ENCODE data around the gene SNX30. TPM values are rescaled to one million over a fixed set of nuclear protein-coding genes. Genes with fewer than 3 reads are reported as not detected.

SNX30 gene
- total and polyA plus RNA-seq, 7 donors = 0.55 to 2.8 (median 1.6) TPM

DNA sequence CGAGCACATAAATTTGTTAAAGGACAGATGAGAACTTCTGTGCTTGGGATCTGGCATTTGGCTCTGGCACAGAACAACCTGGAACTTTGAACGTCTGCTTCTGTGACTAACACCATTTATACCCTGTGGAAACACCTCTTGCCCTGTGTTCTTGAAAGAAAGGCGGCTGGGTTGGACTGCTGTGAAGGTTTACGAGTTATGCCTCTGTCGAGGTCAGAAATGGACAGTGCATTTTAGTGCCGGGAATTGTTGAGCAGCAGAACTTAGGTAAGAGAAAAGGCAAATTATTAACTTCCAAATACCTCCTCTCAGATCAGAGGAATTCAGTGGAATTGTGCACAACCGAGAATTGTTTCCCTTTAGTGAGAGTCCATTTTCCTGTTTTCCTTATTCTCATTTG is 18.6 kb upstream of the SNX30 start:
- 72 to 74% (median 73%) methylated on average over 7 of the region's 7 CpGs for WGBS, 3 donors
- H3K36me3 ChIP-seq (ENCODE audit: insufficient read depth in 1 of 2, low read depth in 1 of 2) = no peaks in the 10 kb centered on the region
- H3K9me3 ChIP-seq = no peaks in the 10 kb centered on the region
- no peak overlapping the region for H3K27ac ChIP-seq
- TF ChIP-seq, protein P1, sequence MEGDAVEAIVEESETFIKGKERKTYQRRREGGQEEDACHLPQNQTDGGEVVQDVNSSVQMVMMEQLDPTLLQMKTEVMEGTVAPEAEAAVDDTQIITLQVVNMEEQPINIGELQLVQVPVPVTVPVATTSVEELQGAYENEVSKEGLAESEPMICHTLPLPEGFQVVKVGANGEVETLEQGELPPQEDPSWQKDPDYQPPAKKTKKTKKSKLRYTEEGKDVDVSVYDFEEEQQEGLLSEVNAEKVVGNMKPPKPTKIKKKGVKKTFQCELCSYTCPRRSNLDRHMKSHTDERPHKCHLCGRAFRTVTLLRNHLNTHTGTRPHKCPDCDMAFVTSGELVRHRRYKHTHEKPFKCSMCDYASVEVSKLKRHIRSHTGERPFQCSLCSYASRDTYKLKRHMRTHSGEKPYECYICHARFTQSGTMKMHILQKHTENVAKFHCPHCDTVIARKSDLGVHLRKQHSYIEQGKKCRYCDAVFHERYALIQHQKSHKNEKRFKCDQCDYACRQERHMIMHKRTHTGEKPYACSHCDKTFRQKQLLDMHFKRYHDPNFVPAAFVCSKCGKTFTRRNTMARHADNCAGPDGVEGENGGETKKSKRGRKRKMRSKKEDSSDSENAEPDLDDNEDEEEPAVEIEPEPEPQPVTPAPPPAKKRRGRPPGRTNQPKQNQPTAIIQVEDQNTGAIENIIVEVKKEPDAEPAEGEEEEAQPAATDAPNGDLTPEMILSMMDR (IDR thresholded peaks at IDR 0.05) = no peak
- H3K4me1 ChIP-seq = no peaks in the 10 kb centered on the region
- intact Hi-C loops (cut with DNase I) = no loop called here
- no peaks in the 10 kb centered on the region for H3K27me3 ChIP-seq (ENCODE audit: insufficient read depth in 3 of 3, low read length in 2 of 3)
- ATAC-seq = no peak
- H3K4me3 ChIP-seq = no peak overlapping the region
- DNase-seq = no peak

GRCh38 chr9:112734892-112735291 is 15.7 kb upstream of the SNX30 start:
- H3K27me3 ChIP-seq (ENCODE audit: insufficient read depth in 3 of 3, low read length in 2 of 3) = no peaks in the 10 kb centered on the region
- no peaks in the 10 kb centered on the region for H3K36me3 ChIP-seq (ENCODE audit: insufficient read depth in 1 of 2, low read depth in 1 of 2)
- no peaks in the 10 kb centered on the region for H3K4me1 ChIP-seq
- 70 to 76% (median 72%) methylated on average over 2 of the region's 2 CpGs for WGBS, 3 donors
- TF ChIP-seq, protein P1 (IDR thresholded peaks at IDR 0.05) = no peak
- DNase-seq (no peak), ATAC-seq (no peak)
- no peak overlapping the region for H3K27ac ChIP-seq
- intact Hi-C loops (cut with DNase I) = no loop called here
- H3K4me3 ChIP-seq = no peak overlapping the region
- no peaks in the 10 kb centered on the region for H3K9me3 ChIP-seq

DNA sequence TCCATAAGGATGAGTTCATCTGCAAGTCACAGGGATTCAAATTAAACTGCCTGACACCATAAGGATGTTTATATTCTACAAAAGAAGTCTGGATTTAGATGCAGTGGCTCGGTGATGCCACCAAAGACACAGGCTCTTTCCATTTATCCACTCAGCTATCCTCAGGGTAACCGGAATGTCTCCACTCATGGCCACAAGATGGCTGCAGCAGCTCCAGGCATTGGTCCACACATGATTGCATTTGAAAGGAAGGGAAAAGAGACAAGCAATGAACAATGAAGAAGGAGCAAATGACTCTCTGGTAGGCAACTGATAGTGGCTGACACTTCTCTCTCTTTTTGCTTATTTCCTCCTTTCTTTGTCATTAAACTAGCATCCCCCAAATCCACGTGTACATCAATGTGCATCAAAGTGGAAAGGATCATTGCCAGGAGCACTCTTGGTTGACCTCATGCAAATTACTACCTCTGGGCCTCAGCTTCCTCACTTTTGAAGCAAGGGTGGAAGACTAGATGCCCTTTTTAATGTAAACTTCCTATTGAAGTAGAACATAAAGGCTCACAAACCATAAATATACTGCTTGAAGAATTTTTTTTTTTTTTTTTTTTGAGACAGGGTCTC is 7.2 kb upstream of the SNX30 start:
- DNase-seq (no peak), ATAC-seq (no peak)
- no peaks in the 10 kb centered on the region for H3K36me3 ChIP-seq (ENCODE audit: insufficient read depth in 1 of 2, low read depth in 1 of 2)
- H3K4me1 ChIP-seq = no peaks in the 10 kb centered on the region
- intact Hi-C loops (cut with DNase I) = no loop called here
- no peak overlapping the region for H3K4me3 ChIP-seq
- H3K27me3 ChIP-seq (ENCODE audit: insufficient read depth in 3 of 3, low read length in 2 of 3) = no peaks in the 10 kb centered on the region
- TF ChIP-seq, protein P1 (IDR thresholded peaks at IDR 0.05) = no peak
- H3K27ac ChIP-seq = no peak overlapping the region
- H3K9me3 ChIP-seq = no peaks in the 10 kb centered on the region
- 80 to 88% (median 81%) methylated on average over 3 of the region's 3 CpGs for WGBS, 3 donors

DNA sequence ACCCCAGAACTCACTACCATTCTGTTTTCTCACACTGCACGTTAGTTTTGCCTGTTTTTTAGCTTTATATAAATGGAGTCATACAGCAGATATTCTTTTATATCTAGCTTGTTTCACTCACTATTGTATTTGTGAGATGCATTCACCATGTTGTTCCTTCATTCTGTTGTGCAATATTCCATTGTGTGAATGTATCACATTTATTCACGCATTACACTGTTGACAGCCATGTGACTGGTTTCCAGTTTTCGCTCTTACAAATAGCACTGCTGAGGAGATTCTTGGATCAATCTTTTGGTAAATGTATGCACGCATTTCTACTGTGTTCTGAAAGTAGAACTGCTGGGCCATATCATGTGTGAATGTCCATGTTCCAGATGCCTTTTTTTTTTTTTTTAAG is 6.4 kb upstream of the SNX30 start:
- no peaks in the 10 kb centered on the region for H3K36me3 ChIP-seq (ENCODE audit: insufficient read depth in 1 of 2, low read depth in 1 of 2)
- WGBS, 3 donors = 71 to 80% (median 79%) methylated on average over 4 of the region's 4 CpGs
- intact Hi-C loops (cut with DNase I) = no loop called here
- ATAC-seq (no peak), DNase-seq (no peak)
- TF ChIP-seq, protein P1 (IDR thresholded peaks at IDR 0.05) = no peak
- H3K27ac ChIP-seq = no peak overlapping the region
- H3K4me3 ChIP-seq = no peak overlapping the region
- no peaks in the 10 kb centered on the region for H3K4me1 ChIP-seq
- H3K27me3 ChIP-seq (ENCODE audit: insufficient read depth in 3 of 3, low read length in 2 of 3) = no peaks in the 10 kb centered on the region
- no peaks in the 10 kb centered on the region for H3K9me3 ChIP-seq

DNA sequence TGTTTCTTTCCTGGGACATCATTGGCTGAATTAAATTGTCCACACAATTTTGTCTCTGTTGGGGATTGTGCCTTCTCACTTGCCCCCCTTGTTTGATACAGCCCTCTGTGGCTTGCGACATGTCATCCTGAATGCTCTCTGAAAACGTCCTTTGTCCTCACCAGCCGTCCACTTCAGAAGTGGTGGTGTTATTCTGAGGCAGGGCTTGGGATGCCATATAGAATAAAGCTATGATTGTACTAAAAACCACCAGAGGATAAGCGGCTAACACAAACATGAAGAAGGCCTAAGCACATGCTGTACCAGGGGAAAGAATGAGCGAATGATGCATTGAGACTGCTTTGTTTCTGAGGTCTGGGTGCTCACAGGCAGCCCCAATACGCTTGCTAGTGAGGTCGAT is 3.5 kb upstream of the SNX30 start:
- ATAC-seq = no peak
- Histone ChIP-seq H3K4me1 (peaks cover 14% of the 10 kb centered on the region), H3K27ac (no peak overlapping the region), H3K27me3 (ENCODE audit: insufficient read depth in 3 of 3, low read length in 2 of 3) (no peaks in the 10 kb centered on the region), H3K4me3 (no peak overlapping the region), H3K9me3 (no peaks in the 10 kb centered on the region), H3K36me3 (ENCODE audit: insufficient read depth in 1 of 2, low read depth in 1 of 2) (no peaks in the 10 kb centered on the region)
- TF ChIP-seq, protein P1 (IDR thresholded peaks at IDR 0.05) = no peak
- WGBS, 3 donors = 73 to 84% (median 80%) methylated on average over 7 of the region's 7 CpGs
- intact Hi-C loops (cut with DNase I) = no loop called here
- no peak for DNase-seq

Measured in psoas muscle (tissue), 8 donors.